Naive thymus-derived CD4-positive, alpha-beta T cell (primary cell): ENCODE data around the gene GGCT. TPM values are rescaled to one million over a fixed set of nuclear protein-coding genes. Genes with fewer than 3 reads are reported as not detected.

Source experiments
- ATAC-seq: fragments of 150-1000 bp; cut with Tn5 transposase; 2 replicates; pipeline ENCODE4 v1.10.0; 2021; ENCODE audit warnings: mild to moderate bottlenecking, moderate library complexity
- CTCF ChIA-PET: fragments of 350-600 bp; sonication (Branson Sonifier 250); formaldehyde crosslinking; loops from one replicate; lab custom pipeline; 2021; ENCODE audit warnings: antibody characterized with exemption; lab: Charles Lee
- POLR2A ChIA-PET: fragments of 350-600 bp; sonication (Branson Sonifier 250); formaldehyde crosslinking; loops from one replicate; lab custom pipeline; 2021; ENCODE audit warnings: antibody characterized with exemption, inconsistent platforms; lab: Charles Lee
- DNase-seq, 9 donors: peaks; one replicate each; pipeline versions ENCODE4 v3.0.0 to v3.0.0-alpha.2; 2020 to 2022; ENCODE audit warnings: mixed read lengths in 1 of 9
- H3K27ac ChIP-seq: one replicate; pipeline ENCODE4 v1.7.0; 2013; ENCODE audit warnings: mild to moderate bottlenecking, low read depth, low read length, moderate library complexity
- H3K27me3 ChIP-seq, 2 donors: one replicate each; pipeline ENCODE4 v1.7.0; 2013; ENCODE audit warnings: low read length in 2 of 2, mild to moderate bottlenecking in 2 of 2, moderate library complexity in 2 of 2; ENCODE audit not compliant: control insufficient read depth in 2 of 2, insufficient read depth in 2 of 2
- H3K36me3 ChIP-seq, 3 experiments: 1 replicate in 2 of 3; 2 replicates in 1 of 3; pipeline ENCODE4 v1.7.0; 2013; ENCODE audit warnings: low read length in 3 of 3, mild to moderate bottlenecking in 3 of 3, moderate library complexity in 1 of 3; ENCODE audit not compliant: insufficient read depth in 3 of 3, control insufficient read depth in 2 of 3
- H3K4me1 ChIP-seq, 2 donors: one replicate each; pipeline ENCODE4 v1.7.0; 2013; ENCODE audit warnings: low read length in 2 of 2, mild to moderate bottlenecking in 2 of 2, moderate library complexity in 1 of 2; ENCODE audit not compliant: control insufficient read depth in 2 of 2, insufficient read depth in 2 of 2
- H3K4me3 ChIP-seq: 2 replicates; pipeline ENCODE4 v1.7.0; 2013; ENCODE audit warnings: mild to moderate bottlenecking, low read length
- H3K9me3 ChIP-seq, 3 experiments: 1 replicate in 2 of 3; 2 replicates in 1 of 3; pipeline ENCODE4 v1.7.0; 2013; ENCODE audit warnings: low read length in 3 of 3; ENCODE audit not compliant: control insufficient read depth in 2 of 3
- H3K27ac Mint-ChIP-seq, 9 donors: one replicate each; pipeline ENCODE4 v1.8.0; 2020 to 2022; ENCODE audit warnings: mixed read lengths in 9 of 9, mild to moderate bottlenecking in 8 of 9, moderate library complexity in 5 of 9, inconsistent platforms in 2 of 9
- H3K27me3 Mint-ChIP-seq, 5 donors: one replicate each; pipeline ENCODE4 v1.8.0; 2021 to 2022; ENCODE audit warnings: mixed read lengths in 5 of 5, mild to moderate bottlenecking in 1 of 5
- H3K36me3 Mint-ChIP-seq, 5 donors: one replicate each; pipeline ENCODE4 v1.8.0; 2020 to 2022; ENCODE audit warnings: mixed read lengths in 5 of 5, mild to moderate bottlenecking in 3 of 5, inconsistent platforms in 1 of 5
- H3K4me1 Mint-ChIP-seq, 7 donors: one replicate each; pipeline ENCODE4 v1.8.0; 2020 to 2022; ENCODE audit warnings: mixed read lengths in 7 of 7, mild to moderate bottlenecking in 3 of 7, inconsistent platforms in 1 of 7
- H3K4me3 Mint-ChIP-seq, 10 donors: one replicate each; pipeline ENCODE4 v1.8.0; 2020 to 2022; ENCODE audit warnings: mild to moderate bottlenecking in 10 of 10, mixed read lengths in 10 of 10, moderate library complexity in 6 of 10, inconsistent platforms in 2 of 10
- H3K9me3 Mint-ChIP-seq, 11 donors: one replicate each; pipeline ENCODE4 v1.8.0; 2020 to 2022; ENCODE audit warnings: mixed read lengths in 11 of 11, mild to moderate bottlenecking in 4 of 11, inconsistent platforms in 1 of 11, moderate library complexity in 1 of 11
- intact Hi-C, 2 donors: fragments of 100-400 bp; cut with micrococcal nuclease; formaldehyde crosslinking; loops; one replicate each; pipeline ENCODE4 v1.15.1; 2023
- polyA plus RNA-seq, 2 donors: library from polyadenylated mRNA; unstranded; fragments of 300-500 nt; fragmentation: Illumina TruSeq; gene quantifications; one replicate each; pipeline ENCODE4 v1.2.3, GENCODE V29; 2021
- total RNA-seq, 6 experiments: library from RNA in 5 of 6; stranded (reverse) in 5 of 6; gene quantifications; 1 replicate in 5 of 6; 2 replicates in 1 of 6; pipeline ENCODE4 v1.2.3 and lab custom pipeline; 2021 to 2026

The GGCT gene
- total and polyA plus RNA-seq, 7 experiments from 2014 or later = 9.5 to 39.2 (median 11.4) TPM

DNA sequence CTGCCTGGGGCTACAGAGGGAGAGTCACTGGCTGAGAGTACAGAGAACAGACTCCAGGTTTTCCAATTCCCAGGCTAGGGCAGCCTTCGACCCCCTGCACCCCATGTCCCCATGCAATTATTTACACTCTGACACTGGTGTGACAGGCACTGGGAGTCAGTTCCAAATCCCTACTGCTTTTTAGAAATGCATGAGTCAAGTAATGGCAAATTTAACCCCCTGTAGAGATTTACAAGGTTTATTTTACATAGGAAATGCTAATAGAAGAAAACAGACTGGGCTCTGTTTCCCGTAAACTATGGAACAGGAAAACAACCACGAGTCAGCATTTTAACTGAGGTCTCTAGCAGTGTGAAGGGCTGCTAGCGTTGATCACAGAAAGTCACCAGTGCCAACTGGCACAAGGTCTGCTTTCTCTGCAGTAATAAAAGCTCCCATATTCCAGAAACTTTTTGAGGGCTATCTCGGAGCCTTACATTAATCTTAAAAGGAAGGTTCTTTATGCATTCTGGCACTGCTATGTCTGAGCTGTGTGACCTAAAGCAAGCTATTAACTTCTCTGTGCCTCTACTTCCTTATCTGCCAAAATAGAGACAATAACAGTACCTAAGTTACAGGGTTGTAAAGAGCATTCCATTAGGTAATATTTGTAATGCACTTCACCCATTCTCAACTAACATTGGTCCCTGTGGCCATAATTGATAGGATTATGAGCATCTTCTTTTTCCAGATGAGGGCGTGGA, 54.2 kb downstream of the GGCT start:
- Histone ChIP-seq H3K27ac (no peak overlapping the region), H3K9me3 (no peaks in the 10 kb centered on the region), H3K4me3 (no peak overlapping the region), H3K27me3 (no peaks in the 10 kb centered on the region), H3K4me1 (peaks cover 0 to 6% of the 10 kb centered on the region in 2 donors), H3K36me3 (peaks cover 9 to 81% (median 15%) of the 10 kb centered on the region in 3 experiments)
- H3K27me3 Mint-ChIP-seq = no peaks in the 10 kb centered on the region
- DNase-seq (no peak), ATAC-seq (no peak)
- H3K4me1 Mint-ChIP-seq = peaks cover 0 to 9% (median 5%) of the 10 kb centered on the region in 7 donors
- peaks cover 3 to 58% (median 21%) of the 10 kb centered on the region in 5 donors for H3K36me3 Mint-ChIP-seq
- intact Hi-C loops = no loop called here
- H3K27ac Mint-ChIP-seq = no peak overlapping the region
- POLR2A ChIA-PET = no interaction called here
- H3K9me3 Mint-ChIP-seq = no peaks in the 10 kb centered on the region
- no peak overlapping the region for H3K4me3 Mint-ChIP-seq
- CTCF ChIA-PET = no interaction called here

DNA sequence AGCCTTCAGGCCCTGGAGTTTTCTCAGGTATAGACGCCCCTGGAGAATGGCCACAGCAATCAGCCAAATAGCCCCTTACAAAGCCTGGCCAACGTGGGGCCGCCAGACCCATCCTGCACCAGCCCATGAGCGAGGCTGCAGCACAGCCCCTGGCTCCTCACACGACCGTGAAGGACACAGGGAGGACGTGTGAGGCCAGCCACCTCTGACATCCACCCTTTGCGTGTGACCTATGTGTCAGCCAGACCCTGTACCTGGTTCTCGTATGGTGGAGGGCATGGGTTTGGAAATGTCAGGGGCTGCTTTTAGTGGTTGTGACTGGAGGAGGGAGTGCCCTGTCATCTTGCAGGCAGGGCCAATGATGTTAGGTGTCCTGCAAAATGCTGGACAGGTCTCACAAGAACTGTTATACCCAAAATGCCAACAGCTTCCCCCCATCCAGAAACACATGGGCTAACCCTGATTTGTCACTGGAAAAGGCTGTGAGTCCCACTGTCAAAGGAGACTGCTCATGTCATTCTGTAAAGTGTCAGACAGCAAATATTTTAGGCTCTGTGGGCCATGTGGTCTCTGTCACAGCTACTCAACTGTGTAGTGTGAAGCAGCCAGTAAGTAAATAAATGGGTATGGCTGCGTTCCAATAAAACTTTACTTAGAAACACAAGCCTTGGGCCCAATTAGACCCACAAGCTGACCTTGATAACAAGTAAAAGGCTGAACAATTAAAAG, 56.0 kb downstream of the GGCT start:
- H3K27ac Mint-ChIP-seq = no peak overlapping the region

DNA sequence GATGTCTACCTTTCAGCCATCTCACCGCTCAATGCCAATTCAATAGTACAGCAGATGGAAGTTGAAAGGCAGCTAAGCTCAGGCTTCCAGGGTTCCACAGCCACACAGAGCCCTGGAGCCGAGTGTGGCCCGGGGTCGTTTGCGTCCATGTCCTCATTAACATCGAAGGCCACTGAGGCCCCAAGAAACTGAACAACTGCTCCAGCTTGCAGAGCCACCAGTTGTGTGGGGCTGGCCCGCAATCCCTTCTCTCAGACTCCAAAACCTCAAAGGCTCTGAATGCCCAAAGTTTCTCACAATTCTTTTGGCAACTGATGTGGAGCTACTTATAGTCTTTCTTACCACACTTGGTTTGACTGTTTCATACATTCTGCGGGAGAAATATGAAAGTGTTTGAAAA, 57.2 kb downstream of the GGCT start:
- Histone ChIP-seq H3K36me3 (peaks cover 6 to 52% (median 9%) of the 10 kb centered on the region in 3 experiments), H3K27ac (no peak overlapping the region)
- POLR2A ChIA-PET = no interaction called here

More for the DNA sequence above, 56.0 kb downstream of the GGCT start:
- H3K27me3 ChIP-seq = no peaks in the 10 kb centered on the region
- Mint-ChIP-seq H3K36me3 (peaks cover 3 to 45% (median 18%) of the 10 kb centered on the region in 5 donors), H3K4me3 (no peak overlapping the region), H3K4me1 (peaks cover 0 to 9% (median 5%) of the 10 kb centered on the region in 7 donors), H3K9me3 (no peaks in the 10 kb centered on the region), H3K27me3 (no peaks in the 10 kb centered on the region)
- H3K9me3 ChIP-seq = no peaks in the 10 kb centered on the region
- no peak overlapping the region for H3K4me3 ChIP-seq
- intact Hi-C loops = loop anchor here in 1 of 2 donors (10.0 kb wide), 1 partner anchor 164 kb away; the partner anchor contains the start of gene ZNRF2
- POLR2A ChIA-PET = no interaction called here
- DNase-seq = no peak
- H3K36me3 ChIP-seq = peaks cover 6 to 64% (median 9%) of the 10 kb centered on the region in 3 experiments
- H3K4me1 ChIP-seq = peaks cover 0 to 6% of the 10 kb centered on the region in 2 donors
- H3K27ac ChIP-seq = no peak overlapping the region
- CTCF ChIA-PET = interaction anchor here (0.6 kb wide), 1 partner anchor 15 kb away, joined by 3 read pairs; no protein-coding TSS in a partner anchor
- ATAC-seq = no peak

More for the DNA sequence above, 57.2 kb downstream of the GGCT start:
- Mint-ChIP-seq H3K4me3 (no peak overlapping the region), H3K27ac (no peak overlapping the region), H3K27me3 (no peaks in the 10 kb centered on the region), H3K36me3 (peaks cover 3 to 44% (median 13%) of the 10 kb centered on the region in 5 donors), H3K9me3 (no peaks in the 10 kb centered on the region), H3K4me1 (peaks cover 0 to 9% (median 5%) of the 10 kb centered on the region in 7 donors)
- ATAC-seq (no peak), DNase-seq (no peak)
- intact Hi-C loops = loop anchor here in 1 of 2 donors (10.0 kb wide), 1 partner anchor 163 kb away; the partner anchor contains the start of gene ZNRF2
- H3K4me1 ChIP-seq = peaks cover 0 to 6% of the 10 kb centered on the region in 2 donors
- H3K4me3 ChIP-seq = no peak overlapping the region
- CTCF ChIA-PET = no interaction called here
- H3K9me3 ChIP-seq = no peaks in the 10 kb centered on the region
- H3K27me3 ChIP-seq = no peaks in the 10 kb centered on the region

Other genes starting within 250 kb of the GGCT start
- gene ZNRF2, start 220.2 kb downstream of the GGCT start, total RNA-seq = 10 to 100 TPM; 13.7 to 28.0 (median 24.4) TPM
- under 1 TPM; 0.69 to 0.98 TPM for gene ZNRF2, start 220.2 kb downstream of the GGCT start, polyA plus RNA-seq
- 10 to 100 TPM; 17.3 to 24.6 (median 19.2) TPM for gene NOD1, start 26.0 kb downstream of the GGCT start, total RNA-seq
- 1 to 10 TPM; 6.1 to 6.5 TPM for gene NOD1, start 26.0 kb downstream of the GGCT start, polyA plus RNA-seq
- 100 to 1,000 TPM in 1 of 5 experiments, 10 to 100 TPM in 4; 73.8 to 143 (median 75.8) TPM for gene GARS1, start 90.0 kb upstream of the GGCT start, total RNA-seq
- gene GARS1, start 90.0 kb upstream of the GGCT start, polyA plus RNA-seq = 10 to 100 TPM; 84.9 to 90.2 TPM
- not detected for gene CRHR2, start 177.6 kb upstream of the GGCT start, total RNA-seq
- not detected for gene CRHR2, start 177.6 kb upstream of the GGCT start, polyA plus RNA-seq
- 1 to 10 TPM in 2 of 5 experiments, under 1 TPM in 3; 0.38 to 4.8 (median 0.56) TPM for gene INMT, start 247.3 kb upstream of the GGCT start, total RNA-seq
- gene INMT, start 247.3 kb upstream of the GGCT start, polyA plus RNA-seq = under 1 TPM in 1 of 2 donors, not detected in 1; 0.24 TPM